ENCODE measurements around the gene LIN7B. TPM values are rescaled to one million over a fixed set of nuclear protein-coding genes. Genes with fewer than 3 reads are reported as not detected.

LIN7B gene
- total and polyA plus RNA-seq, 4 donors, result 2.2 to 3.8 (median 2.8) TPM

DNA sequence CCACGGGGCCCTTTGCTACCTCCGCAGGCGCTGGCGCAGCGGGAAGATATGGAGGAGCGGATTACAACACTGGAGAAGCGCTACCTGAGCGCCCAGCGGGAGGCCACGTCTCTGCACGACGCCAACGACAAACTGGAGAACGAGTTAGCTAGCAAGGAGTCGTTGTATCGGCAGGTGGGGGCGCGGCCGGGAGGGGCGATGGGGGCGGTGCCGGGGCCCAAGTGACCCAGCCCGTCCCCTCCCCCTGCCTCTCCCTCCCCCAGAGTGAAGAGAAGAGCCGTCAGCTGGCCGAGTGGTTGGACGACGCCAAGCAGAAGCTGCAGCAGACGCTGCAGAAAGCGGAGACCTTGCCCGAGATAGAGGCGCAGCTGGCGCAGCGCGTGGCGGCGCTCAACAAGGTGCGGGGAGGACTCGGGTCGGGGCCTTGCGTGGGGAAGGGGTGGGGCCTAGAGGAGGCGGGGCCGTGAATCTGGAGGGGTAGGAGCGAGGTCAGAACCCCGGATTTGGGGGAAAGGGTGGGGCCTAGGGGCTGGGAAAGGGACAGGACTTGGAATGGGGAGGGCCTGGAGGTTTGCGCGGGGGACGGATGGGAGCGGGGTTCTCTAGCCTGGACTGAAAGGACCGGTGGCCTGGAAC is 18.9 kb downstream of the LIN7B start (continued):
- TF ChIP-seq, protein P1, sequence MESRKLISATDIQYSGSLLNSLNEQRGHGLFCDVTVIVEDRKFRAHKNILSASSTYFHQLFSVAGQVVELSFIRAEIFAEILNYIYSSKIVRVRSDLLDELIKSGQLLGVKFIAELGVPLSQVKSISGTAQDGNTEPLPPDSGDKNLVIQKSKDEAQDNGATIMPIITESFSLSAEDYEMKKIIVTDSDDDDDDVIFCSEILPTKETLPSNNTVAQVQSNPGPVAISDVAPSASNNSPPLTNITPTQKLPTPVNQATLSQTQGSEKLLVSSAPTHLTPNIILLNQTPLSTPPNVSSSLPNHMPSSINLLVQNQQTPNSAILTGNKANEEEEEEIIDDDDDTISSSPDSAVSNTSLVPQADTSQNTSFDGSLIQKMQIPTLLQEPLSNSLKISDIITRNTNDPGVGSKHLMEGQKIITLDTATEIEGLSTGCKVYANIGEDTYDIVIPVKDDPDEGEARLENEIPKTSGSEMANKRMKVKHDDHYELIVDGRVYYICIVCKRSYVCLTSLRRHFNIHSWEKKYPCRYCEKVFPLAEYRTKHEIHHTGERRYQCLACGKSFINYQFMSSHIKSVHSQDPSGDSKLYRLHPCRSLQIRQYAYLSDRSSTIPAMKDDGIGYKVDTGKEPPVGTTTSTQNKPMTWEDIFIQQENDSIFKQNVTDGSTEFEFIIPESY (IDR thresholded peaks at IDR 0.05), result no peak
- TF ChIP-seq, protein P2, sequence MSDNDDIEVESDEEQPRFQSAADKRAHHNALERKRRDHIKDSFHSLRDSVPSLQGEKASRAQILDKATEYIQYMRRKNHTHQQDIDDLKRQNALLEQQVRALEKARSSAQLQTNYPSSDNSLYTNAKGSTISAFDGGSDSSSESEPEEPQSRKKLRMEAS (IDR thresholded peaks at IDR 0.05), result no peak
- TF ChIP-seq, protein P3, sequence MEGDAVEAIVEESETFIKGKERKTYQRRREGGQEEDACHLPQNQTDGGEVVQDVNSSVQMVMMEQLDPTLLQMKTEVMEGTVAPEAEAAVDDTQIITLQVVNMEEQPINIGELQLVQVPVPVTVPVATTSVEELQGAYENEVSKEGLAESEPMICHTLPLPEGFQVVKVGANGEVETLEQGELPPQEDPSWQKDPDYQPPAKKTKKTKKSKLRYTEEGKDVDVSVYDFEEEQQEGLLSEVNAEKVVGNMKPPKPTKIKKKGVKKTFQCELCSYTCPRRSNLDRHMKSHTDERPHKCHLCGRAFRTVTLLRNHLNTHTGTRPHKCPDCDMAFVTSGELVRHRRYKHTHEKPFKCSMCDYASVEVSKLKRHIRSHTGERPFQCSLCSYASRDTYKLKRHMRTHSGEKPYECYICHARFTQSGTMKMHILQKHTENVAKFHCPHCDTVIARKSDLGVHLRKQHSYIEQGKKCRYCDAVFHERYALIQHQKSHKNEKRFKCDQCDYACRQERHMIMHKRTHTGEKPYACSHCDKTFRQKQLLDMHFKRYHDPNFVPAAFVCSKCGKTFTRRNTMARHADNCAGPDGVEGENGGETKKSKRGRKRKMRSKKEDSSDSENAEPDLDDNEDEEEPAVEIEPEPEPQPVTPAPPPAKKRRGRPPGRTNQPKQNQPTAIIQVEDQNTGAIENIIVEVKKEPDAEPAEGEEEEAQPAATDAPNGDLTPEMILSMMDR (IDR thresholded peaks at IDR 0.05; ENCODE audit: low read depth, low read length, missing input control), result no peak
- no peak for TF ChIP-seq EGR1 (IDR thresholded peaks at IDR 0.05; ENCODE audit: low read depth in 2 of 2)

DNA sequence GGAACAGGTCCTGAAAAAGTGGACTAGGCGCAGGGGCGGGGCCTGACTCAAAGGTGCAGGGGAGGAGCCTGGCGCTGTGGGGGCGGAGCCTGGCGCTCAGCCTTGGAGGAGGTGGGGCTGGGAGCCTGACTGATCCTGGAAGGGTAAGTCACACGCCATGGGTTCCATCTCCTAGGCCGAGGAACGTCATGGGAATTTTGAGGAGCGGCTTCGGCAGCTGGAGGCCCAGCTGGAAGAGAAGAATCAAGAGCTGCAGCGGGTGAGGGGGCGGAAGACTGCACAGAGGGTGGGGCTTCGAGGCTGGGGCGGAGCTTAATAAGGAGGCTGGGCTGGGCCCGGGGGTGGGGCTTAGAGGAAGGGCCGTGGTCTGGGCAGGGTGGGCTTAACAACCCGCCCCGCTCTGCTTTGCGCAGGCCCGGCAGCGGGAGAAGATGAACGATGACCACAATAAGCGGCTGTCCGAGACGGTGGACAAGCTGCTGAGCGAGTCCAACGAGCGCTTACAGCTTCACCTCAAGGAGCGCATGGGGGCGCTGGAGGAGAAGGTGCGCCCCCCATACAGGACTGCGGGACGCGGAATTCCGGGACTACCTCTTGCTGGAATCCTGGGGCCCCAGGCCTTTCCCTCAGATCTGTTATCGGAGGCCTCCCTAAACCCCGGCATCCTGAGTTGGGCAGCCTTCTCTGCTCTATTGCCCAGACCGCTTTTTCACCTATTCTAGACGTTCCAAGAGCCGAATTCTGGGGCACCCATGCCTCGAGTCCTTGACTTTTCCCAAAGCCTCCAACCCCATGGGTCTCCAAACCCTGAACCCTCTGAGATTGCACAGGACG is 19.7 kb downstream of the LIN7B start:
- Histone ChIP-seq H3K36me3 (ENCODE audit: control insufficient read depth in 4 of 4, insufficient read depth in 3 of 4, low read depth in 1 of 4, low read length in 3 of 4) (no peaks in the 10 kb centered on the region), H3K27me3 (ENCODE audit: control insufficient read depth in 4 of 4, insufficient read depth in 4 of 4, low read length in 3 of 4) (peaks cover 0 to 8% (median 0%) of the 10 kb centered on the region in 4 donors), H3K9ac (ENCODE audit: low read depth in 1 of 2, low read length in 2 of 2) (no peak overlapping the region), H3K9me3 (ENCODE audit: control insufficient read depth in 4 of 4, low read length in 3 of 4) (no peaks in the 10 kb centered on the region), H3K27ac (ENCODE audit: low read depth in 1 of 2, low read length in 2 of 2) (no peak overlapping the region), H3K4me1 (ENCODE audit: control insufficient read depth in 4 of 4, insufficient read depth in 4 of 4, low read length in 3 of 4) (peaks cover 0 to 5% (median 4%) of the 10 kb centered on the region in 4 donors), H3K4me3 (ENCODE audit: low read depth in 1 of 3, low read length in 3 of 3) (peak overlapping the region in 1 of 3 donors; percentile 19)
- no peak for TF ChIP-seq HNF4A (conservative IDR thresholded peaks at IDR 0.05)
- no peak for TF ChIP-seq EGR1 (IDR thresholded peaks at IDR 0.05; ENCODE audit: low read depth in 2 of 2)
- no peak for TF ChIP-seq YY1 (IDR thresholded peaks at IDR 0.05)
- TF ChIP-seq SP1 (IDR thresholded peaks at IDR 0.05), result no peak
- no peak for TF ChIP-seq RAD21 (IDR thresholded peaks at IDR 0.05)
- TF ChIP-seq TAF1 (conservative IDR thresholded peaks at IDR 0.05), result no peak
- TF ChIP-seq HNF4G (IDR thresholded peaks at IDR 0.05), result no peak
- TF ChIP-seq FOXA1 (IDR thresholded peaks at IDR 0.05), result no peak
- TF ChIP-seq RXRA (IDR thresholded peaks at IDR 0.05), result no peak
- TF ChIP-seq, protein P4, sequence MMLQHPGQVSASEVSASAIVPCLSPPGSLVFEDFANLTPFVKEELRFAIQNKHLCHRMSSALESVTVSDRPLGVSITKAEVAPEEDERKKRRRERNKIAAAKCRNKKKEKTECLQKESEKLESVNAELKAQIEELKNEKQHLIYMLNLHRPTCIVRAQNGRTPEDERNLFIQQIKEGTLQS (IDR thresholded peaks at IDR 0.05), result no peak
- TF ChIP-seq FOXA2 (IDR thresholded peaks at IDR 0.05), result no peak
- TF ChIP-seq, protein P1 (IDR thresholded peaks at IDR 0.05), result no peak
- TF ChIP-seq GABPA (IDR thresholded peaks at IDR 0.05 in 1 of 2, conservative IDR thresholded peaks at IDR 0.05 in 1 of 2), result no peak
- TF ChIP-seq, protein P3 (IDR thresholded peaks at IDR 0.05; ENCODE audit: low read depth, low read length, missing input control), result no peak
- TF ChIP-seq, protein P5, sequence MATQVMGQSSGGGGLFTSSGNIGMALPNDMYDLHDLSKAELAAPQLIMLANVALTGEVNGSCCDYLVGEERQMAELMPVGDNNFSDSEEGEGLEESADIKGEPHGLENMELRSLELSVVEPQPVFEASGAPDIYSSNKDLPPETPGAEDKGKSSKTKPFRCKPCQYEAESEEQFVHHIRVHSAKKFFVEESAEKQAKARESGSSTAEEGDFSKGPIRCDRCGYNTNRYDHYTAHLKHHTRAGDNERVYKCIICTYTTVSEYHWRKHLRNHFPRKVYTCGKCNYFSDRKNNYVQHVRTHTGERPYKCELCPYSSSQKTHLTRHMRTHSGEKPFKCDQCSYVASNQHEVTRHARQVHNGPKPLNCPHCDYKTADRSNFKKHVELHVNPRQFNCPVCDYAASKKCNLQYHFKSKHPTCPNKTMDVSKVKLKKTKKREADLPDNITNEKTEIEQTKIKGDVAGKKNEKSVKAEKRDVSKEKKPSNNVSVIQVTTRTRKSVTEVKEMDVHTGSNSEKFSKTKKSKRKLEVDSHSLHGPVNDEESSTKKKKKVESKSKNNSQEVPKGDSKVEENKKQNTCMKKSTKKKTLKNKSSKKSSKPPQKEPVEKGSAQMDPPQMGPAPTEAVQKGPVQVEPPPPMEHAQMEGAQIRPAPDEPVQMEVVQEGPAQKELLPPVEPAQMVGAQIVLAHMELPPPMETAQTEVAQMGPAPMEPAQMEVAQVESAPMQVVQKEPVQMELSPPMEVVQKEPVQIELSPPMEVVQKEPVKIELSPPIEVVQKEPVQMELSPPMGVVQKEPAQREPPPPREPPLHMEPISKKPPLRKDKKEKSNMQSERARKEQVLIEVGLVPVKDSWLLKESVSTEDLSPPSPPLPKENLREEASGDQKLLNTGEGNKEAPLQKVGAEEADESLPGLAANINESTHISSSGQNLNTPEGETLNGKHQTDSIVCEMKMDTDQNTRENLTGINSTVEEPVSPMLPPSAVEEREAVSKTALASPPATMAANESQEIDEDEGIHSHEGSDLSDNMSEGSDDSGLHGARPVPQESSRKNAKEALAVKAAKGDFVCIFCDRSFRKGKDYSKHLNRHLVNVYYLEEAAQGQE (IDR thresholded peaks at IDR 0.05), result no peak
- TF ChIP-seq, protein P2 (IDR thresholded peaks at IDR 0.05), result no peak
- TF ChIP-seq NR2F2 (IDR thresholded peaks at IDR 0.05), result no peak
- TF ChIP-seq JUND (IDR thresholded peaks at IDR 0.05), result no peak
- DNase-seq (ENCODE audit: low spot score), result peak; percentile 80
- WGBS, result 27% methylated on average over 42 of the region's 42 CpGs

All from liver (tissue), 9 donors.